ENCODE data around the gene AP1G1. TPM values are rescaled to one million over a fixed set of nuclear protein-coding genes. Genes with fewer than 3 reads are reported as not detected.

The AP1G1 gene
- total RNA-seq, 1 donor from 2014 or later: 121 TPM

DNA sequence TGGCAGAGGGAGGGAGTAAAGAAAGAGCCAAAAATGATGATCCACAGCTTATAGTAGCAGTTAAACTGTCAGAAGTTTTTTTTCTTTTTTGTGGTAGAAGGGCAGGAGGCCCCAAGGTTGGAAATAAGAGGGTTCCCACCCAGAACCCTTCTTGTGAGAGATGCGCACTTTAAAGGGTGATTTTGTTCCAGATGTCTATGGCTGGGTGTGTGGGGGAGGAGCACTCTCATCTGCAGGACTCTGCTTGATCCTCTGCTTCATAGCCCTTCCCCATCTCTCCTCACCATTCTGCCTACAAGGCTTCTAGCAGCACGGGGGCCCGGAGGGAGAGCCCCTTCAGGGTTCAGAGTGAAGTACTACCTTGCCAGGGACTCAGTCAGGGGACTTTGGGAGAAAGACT lies 43.5 kb upstream of the AP1G1 start:
- Histone ChIP-seq H3K27ac (ENCODE audit: low read depth, low read length) (no peak overlapping the region), H3K36me3 (ENCODE audit: insufficient read depth, low read length) (peaks cover 19% of the 10 kb centered on the region), H3K27me3 (ENCODE audit: insufficient read depth, low read length) (no peaks in the 10 kb centered on the region), H3K9ac (ENCODE audit: low read length) (no peak overlapping the region), H3K4me2 (ENCODE audit: low read length) (no peak overlapping the region), H3K9me3 (ENCODE audit: insufficient read depth, low read depth, low read length) (no peaks in the 10 kb centered on the region), H3K4me3 (ENCODE audit: insufficient read depth, low read depth, low read length) (no peak overlapping the region), H2AFZ (ENCODE audit: low read depth, low read length) (no peak overlapping the region), H4K20me1 (ENCODE audit: insufficient read depth, low read length) (peaks cover 69% of the 10 kb centered on the region), H3K79me2 (ENCODE audit: insufficient read depth, low read length) (peaks cover 68% of the 10 kb centered on the region), H3K4me1 (ENCODE audit: insufficient read depth, low read length) (peaks cover under 1% of the 10 kb centered on the region)
- no peaks in the 10 kb centered on the region for H3K27me3 Mint-ChIP-seq (ENCODE audit: low read depth, unreplicated experiment)
- no peak for TF ChIP-seq EZH2 (IDR thresholded peaks at IDR 0.05; ENCODE audit: insufficient read depth, low read length)
- TF ChIP-seq, protein P1, sequence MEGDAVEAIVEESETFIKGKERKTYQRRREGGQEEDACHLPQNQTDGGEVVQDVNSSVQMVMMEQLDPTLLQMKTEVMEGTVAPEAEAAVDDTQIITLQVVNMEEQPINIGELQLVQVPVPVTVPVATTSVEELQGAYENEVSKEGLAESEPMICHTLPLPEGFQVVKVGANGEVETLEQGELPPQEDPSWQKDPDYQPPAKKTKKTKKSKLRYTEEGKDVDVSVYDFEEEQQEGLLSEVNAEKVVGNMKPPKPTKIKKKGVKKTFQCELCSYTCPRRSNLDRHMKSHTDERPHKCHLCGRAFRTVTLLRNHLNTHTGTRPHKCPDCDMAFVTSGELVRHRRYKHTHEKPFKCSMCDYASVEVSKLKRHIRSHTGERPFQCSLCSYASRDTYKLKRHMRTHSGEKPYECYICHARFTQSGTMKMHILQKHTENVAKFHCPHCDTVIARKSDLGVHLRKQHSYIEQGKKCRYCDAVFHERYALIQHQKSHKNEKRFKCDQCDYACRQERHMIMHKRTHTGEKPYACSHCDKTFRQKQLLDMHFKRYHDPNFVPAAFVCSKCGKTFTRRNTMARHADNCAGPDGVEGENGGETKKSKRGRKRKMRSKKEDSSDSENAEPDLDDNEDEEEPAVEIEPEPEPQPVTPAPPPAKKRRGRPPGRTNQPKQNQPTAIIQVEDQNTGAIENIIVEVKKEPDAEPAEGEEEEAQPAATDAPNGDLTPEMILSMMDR (IDR thresholded peaks at IDR 0.05; ENCODE audit: insufficient read depth, low read depth, low read length): no peak
- H3K36me3 Mint-ChIP-seq (ENCODE audit: low read depth, unreplicated experiment): peaks cover 38% of the 10 kb centered on the region
- FAIRE-seq (no peak), DNase-seq (ENCODE audit: low read depth) (no peak)
- no peaks in the 10 kb centered on the region for H3K9me3 Mint-ChIP-seq (ENCODE audit: unreplicated experiment)
- peaks cover 20% of the 10 kb centered on the region for H3K4me1 Mint-ChIP-seq (ENCODE audit: low read depth, unreplicated experiment)
- H3K27ac Mint-ChIP-seq (ENCODE audit: unreplicated experiment): no peak overlapping the region
- H3K4me3 Mint-ChIP-seq (ENCODE audit: unreplicated experiment): no peak overlapping the region

GRCh38 chr16:71851746-71852145 lies 43.1 kb upstream of the AP1G1 start:
- Histone ChIP-seq H3K4me2 (ENCODE audit: low read length) (no peak overlapping the region), H3K4me3 (ENCODE audit: insufficient read depth, low read depth, low read length) (no peak overlapping the region), H3K27ac (ENCODE audit: low read depth, low read length) (no peak overlapping the region), H3K27me3 (ENCODE audit: insufficient read depth, low read length) (no peaks in the 10 kb centered on the region), H3K9ac (ENCODE audit: low read length) (no peak overlapping the region), H3K9me3 (ENCODE audit: insufficient read depth, low read depth, low read length) (no peaks in the 10 kb centered on the region), H3K36me3 (ENCODE audit: insufficient read depth, low read length) (peaks cover 18% of the 10 kb centered on the region), H3K4me1 (ENCODE audit: insufficient read depth, low read length) (peaks cover 5% of the 10 kb centered on the region), H3K79me2 (ENCODE audit: insufficient read depth, low read length) (peaks cover 72% of the 10 kb centered on the region), H2AFZ (ENCODE audit: low read depth, low read length) (no peak overlapping the region), H4K20me1 (ENCODE audit: insufficient read depth, low read length) (peaks cover 72% of the 10 kb centered on the region)
- no peak overlapping the region for H3K27ac Mint-ChIP-seq (ENCODE audit: unreplicated experiment)
- FAIRE-seq (no peak), DNase-seq (ENCODE audit: low read depth) (no peak)
- no peaks in the 10 kb centered on the region for H3K9me3 Mint-ChIP-seq (ENCODE audit: unreplicated experiment)
- peaks cover 36% of the 10 kb centered on the region for H3K36me3 Mint-ChIP-seq (ENCODE audit: low read depth, unreplicated experiment)
- TF ChIP-seq, protein P1 (IDR thresholded peaks at IDR 0.05; ENCODE audit: insufficient read depth, low read depth, low read length): no peak
- no peak for TF ChIP-seq EZH2 (IDR thresholded peaks at IDR 0.05; ENCODE audit: insufficient read depth, low read length)
- H3K4me3 Mint-ChIP-seq (ENCODE audit: unreplicated experiment): no peak overlapping the region
- peaks cover 22% of the 10 kb centered on the region for H3K4me1 Mint-ChIP-seq (ENCODE audit: low read depth, unreplicated experiment)
- no peaks in the 10 kb centered on the region for H3K27me3 Mint-ChIP-seq (ENCODE audit: low read depth, unreplicated experiment)

DNA sequence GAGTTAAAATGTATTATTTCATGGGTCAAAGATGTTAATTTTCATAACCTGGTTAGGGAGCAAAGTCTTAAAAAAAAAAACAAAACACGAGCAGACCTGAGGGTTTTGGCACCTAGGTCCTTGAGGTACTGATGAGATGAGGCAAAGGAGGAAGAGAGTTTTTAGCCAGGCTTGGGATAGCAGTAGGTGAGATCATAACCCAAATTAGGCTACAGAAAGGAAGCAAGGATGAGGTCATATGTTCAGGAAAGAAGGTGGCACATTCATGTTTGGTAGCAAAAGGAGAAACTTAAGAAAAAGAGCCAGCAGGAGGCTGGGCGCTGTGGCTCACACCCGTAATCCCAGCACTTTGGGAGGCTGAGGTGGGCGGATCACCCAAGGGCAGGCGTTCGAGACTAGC lies 40.0 kb upstream of the AP1G1 start:
- H2AFZ ChIP-seq (ENCODE audit: low read depth, low read length): no peak overlapping the region
- peaks cover 7% of the 10 kb centered on the region for H3K4me1 ChIP-seq (ENCODE audit: insufficient read depth, low read length)
- Mint-ChIP-seq H3K9me3 (ENCODE audit: unreplicated experiment) (no peaks in the 10 kb centered on the region), H3K4me1 (ENCODE audit: low read depth, unreplicated experiment) (peaks cover 8% of the 10 kb centered on the region), H3K36me3 (ENCODE audit: low read depth, unreplicated experiment) (peaks cover 28% of the 10 kb centered on the region), H3K27ac (ENCODE audit: unreplicated experiment) (no peak overlapping the region), H3K27me3 (ENCODE audit: low read depth, unreplicated experiment) (no peaks in the 10 kb centered on the region), H3K4me3 (ENCODE audit: unreplicated experiment) (no peak overlapping the region)
- no peak for DNase-seq (ENCODE audit: low read depth)
- peaks cover 55% of the 10 kb centered on the region for H3K79me2 ChIP-seq (ENCODE audit: insufficient read depth, low read length)
- H3K9me3 ChIP-seq (ENCODE audit: insufficient read depth, low read depth, low read length): no peaks in the 10 kb centered on the region
- peaks cover 16% of the 10 kb centered on the region for H3K36me3 ChIP-seq (ENCODE audit: insufficient read depth, low read length)
- no peak overlapping the region for H3K4me3 ChIP-seq (ENCODE audit: insufficient read depth, low read depth, low read length)
- H3K27me3 ChIP-seq (ENCODE audit: insufficient read depth, low read length): no peaks in the 10 kb centered on the region
- no peak for FAIRE-seq
- TF ChIP-seq EZH2 (IDR thresholded peaks at IDR 0.05; ENCODE audit: insufficient read depth, low read length): no peak
- TF ChIP-seq, protein P1 (IDR thresholded peaks at IDR 0.05; ENCODE audit: insufficient read depth, low read depth, low read length): no peak
- H4K20me1 ChIP-seq (ENCODE audit: insufficient read depth, low read length): peaks cover 46% of the 10 kb centered on the region
- H3K9ac ChIP-seq (ENCODE audit: low read length): no peak overlapping the region
- H3K4me2 ChIP-seq (ENCODE audit: low read length): no peak overlapping the region
- H3K27ac ChIP-seq (ENCODE audit: low read depth, low read length): no peak overlapping the region
